ENCODE data around the gene SYCN. TPM values are rescaled to one million over a fixed set of nuclear protein-coding genes. Genes with fewer than 3 reads are reported as not detected.
A peak's percentile ranks its signal among the peaks of the same experiment; 100 is the strongest.

The SYCN gene
- total RNA-seq, 2 donors from 2014 or later: not detected

GRCh38 chr19:39195755-39196154, 8.3 kb downstream of the SYCN start:
- Mint-ChIP-seq H3K36me3 (peaks cover 6% of the 10 kb centered on the region), H3K27me3 (peaks cover 34 to 38% of the 10 kb centered on the region in 2 donors)
- DNase-seq (ENCODE audit: low spot score): no peak

DNA sequence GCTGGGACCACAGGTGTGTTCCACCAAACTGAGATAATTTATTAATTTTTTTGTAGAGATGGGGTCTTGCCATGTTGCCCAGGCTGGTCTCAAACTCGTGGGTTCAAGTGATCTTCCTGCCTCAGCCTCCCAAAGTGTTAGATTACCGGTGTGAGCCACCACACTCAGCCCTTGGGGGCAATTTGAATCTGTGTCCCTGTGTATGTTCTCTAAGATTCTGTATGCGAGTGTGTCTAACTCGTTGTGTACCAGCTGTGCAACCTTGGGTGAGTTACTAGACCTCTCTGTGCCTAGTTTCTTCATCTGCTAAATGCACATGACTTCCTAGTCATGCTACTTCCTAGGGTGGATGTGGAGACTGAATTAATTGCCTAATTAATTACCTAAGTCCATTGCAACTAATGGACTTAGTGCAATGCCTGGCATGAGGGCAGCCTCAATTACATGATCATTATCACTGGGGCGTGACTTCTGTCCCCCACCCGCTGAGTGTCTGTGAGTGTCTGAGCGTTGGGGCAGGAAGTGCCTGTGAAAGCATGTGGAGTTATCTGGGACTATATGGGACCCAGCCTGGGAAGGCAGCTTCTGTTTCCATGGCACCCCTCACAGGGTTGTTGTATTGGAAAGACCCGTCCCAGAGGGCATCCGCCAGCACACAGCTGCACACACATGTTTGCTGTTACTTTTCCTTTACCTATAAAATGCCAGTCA, 9.1 kb downstream of the SYCN start:
- peaks cover 30 to 34% of the 10 kb centered on the region in 2 donors for H3K27me3 Mint-ChIP-seq
- H3K36me3 Mint-ChIP-seq: peaks cover 6% of the 10 kb centered on the region
- no peak overlapping the region for H3K4me3 Mint-ChIP-seq
- H3K27ac Mint-ChIP-seq: no peak overlapping the region
- peaks cover 7 to 10% of the 10 kb centered on the region in 2 donors for H3K4me1 Mint-ChIP-seq (ENCODE audit: low read depth in 2 of 2)
- DNase-seq (ENCODE audit: low spot score) (no peak), ATAC-seq (no peak)
- no peaks in the 10 kb centered on the region for H3K9me3 Mint-ChIP-seq

More at GRCh38 chr19:39195755-39196154, 8.3 kb downstream of the SYCN start:
- Mint-ChIP-seq H3K27ac (no peak overlapping the region), H3K4me3 (peak overlapping the region; percentile 36), H3K4me1 (ENCODE audit: low read depth in 2 of 2) (peaks cover 7 to 10% of the 10 kb centered on the region in 2 donors), H3K9me3 (no peaks in the 10 kb centered on the region)
- no peak for ATAC-seq

DNA sequence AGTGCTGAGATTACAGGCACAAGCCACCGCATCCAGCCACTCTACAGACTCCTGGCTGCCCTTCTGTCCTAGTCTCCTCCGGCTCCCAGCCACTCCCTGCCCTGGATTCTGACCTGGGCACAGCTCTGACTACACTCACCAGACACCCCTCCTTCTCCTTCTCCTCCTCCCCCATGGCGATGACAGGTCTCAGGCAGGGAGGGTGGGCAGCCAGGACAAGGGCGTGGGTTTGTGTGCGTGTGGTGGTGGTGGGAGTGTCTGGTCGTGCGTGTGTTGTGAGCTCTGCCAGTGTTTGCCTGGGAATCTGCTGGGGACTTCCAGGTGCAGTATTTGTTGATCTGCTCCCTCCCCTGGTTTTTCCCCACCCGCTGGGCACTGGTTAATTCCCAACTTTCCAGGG, 10.3 kb downstream of the SYCN start:
- Mint-ChIP-seq H3K9me3 (no peaks in the 10 kb centered on the region), H3K27ac (no peak overlapping the region), H3K27me3 (peaks cover 27 to 28% of the 10 kb centered on the region in 2 donors), H3K36me3 (peaks cover 6% of the 10 kb centered on the region), H3K4me3 (no peak overlapping the region), H3K4me1 (ENCODE audit: low read depth in 2 of 2) (peaks cover 7 to 13% of the 10 kb centered on the region in 2 donors)
- no peak for DNase-seq (ENCODE audit: low spot score)
- peak in 1 of 2 donors; percentile 16 for ATAC-seq

DNA sequence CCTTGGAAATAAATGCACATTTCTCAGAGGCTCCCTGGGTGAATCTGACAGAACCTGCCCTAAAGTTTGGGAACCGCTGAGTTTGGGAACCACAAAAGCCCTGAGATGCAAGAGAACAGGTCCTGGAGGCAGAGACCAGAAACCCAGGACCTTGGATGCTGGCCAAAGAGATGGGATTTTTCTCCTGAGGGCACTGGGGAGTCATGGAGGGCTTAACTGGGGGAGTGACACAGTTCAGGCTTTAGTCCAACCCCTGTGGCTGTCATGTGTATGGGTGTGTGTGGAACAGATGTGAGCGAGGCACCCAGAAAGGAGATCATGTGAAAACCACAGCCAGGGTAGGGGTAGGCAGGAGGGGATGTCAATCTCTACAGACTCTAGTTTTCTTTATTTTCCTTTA, 11.2 kb downstream of the SYCN start:
- no peak overlapping the region for H3K4me3 Mint-ChIP-seq
- DNase-seq (ENCODE audit: low spot score): no peak
- no peak for ATAC-seq
- peaks cover 6% of the 10 kb centered on the region for H3K36me3 Mint-ChIP-seq
- peaks cover 20 to 26% of the 10 kb centered on the region in 2 donors for H3K27me3 Mint-ChIP-seq
- no peak overlapping the region for H3K27ac Mint-ChIP-seq
- peaks cover 7 to 14% of the 10 kb centered on the region in 2 donors for H3K4me1 Mint-ChIP-seq (ENCODE audit: low read depth in 2 of 2)
- H3K9me3 Mint-ChIP-seq: no peaks in the 10 kb centered on the region

- no peaks in the 10 kb centered on the region for H3K9me3 Mint-ChIP-seq
- H3K36me3 Mint-ChIP-seq: no peaks in the 10 kb centered on the region
- no peak for ATAC-seq
- H3K4me3 Mint-ChIP-seq: no peak overlapping the region
- DNase-seq (ENCODE audit: low spot score): no peak
- H3K4me1 Mint-ChIP-seq (ENCODE audit: low read depth in 2 of 2): peaks cover 6 to 10% of the 10 kb centered on the region in 2 donors
- peaks cover 10 to 21% of the 10 kb centered on the region in 2 donors for H3K27me3 Mint-ChIP-seq
- no peak overlapping the region for H3K27ac Mint-ChIP-seq
Observed at GRCh38 chr19:39190768-39191167, 13.3 kb downstream of the SYCN start.

DNA sequence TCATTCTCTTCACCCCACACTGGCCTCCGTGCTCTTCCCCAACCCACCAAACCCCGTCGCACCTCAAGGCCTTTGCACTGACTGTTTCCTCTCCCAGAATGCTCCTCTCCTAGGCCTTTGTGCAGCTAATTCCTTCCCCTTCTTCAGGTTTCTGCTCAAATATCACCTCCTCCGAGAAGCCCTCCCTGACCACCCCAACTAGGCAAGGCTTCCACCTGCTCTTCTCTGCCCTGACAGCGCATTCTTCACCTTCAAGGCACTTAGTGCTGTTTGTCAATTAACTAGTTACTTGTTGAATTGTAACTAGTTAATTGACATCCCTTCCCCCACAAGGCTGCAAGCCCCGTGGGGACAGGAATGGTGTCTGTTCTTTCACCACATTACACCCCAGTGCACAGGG, 15.1 kb downstream of the SYCN start:
- Mint-ChIP-seq H3K27me3 (peaks cover 0 to 10% of the 10 kb centered on the region in 2 donors), H3K36me3 (no peaks in the 10 kb centered on the region)

DNA sequence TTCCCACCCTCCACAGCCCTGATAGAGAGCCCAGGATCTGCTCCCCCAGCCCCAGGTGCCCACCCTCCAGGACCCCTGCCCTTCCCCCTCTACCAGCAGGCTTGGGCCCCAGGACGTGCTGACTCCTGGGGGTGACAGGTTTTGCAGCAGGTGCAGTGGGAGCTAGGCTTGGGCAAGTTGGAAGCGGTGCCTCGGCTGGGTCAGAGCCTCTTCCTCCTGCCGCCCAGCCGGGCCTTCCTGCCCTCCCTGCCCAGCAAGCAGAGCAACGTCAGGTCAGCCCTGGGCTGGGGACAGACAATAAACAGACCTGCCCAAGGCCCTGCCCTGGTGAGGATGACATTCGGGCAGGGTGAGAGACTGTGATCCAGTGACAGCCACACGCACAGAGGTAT, 16.5 kb downstream of the SYCN start:
- ATAC-seq: peak in 1 of 2 donors; percentile 28
- no peak overlapping the region for H3K27ac Mint-ChIP-seq
- peaks cover 0 to 8% of the 10 kb centered on the region in 2 donors for H3K27me3 Mint-ChIP-seq
- no peaks in the 10 kb centered on the region for H3K9me3 Mint-ChIP-seq
- DNase-seq (ENCODE audit: low spot score): no peak
- H3K36me3 Mint-ChIP-seq: no peaks in the 10 kb centered on the region
- H3K4me1 Mint-ChIP-seq (ENCODE audit: low read depth in 2 of 2): peaks cover 6 to 8% of the 10 kb centered on the region in 2 donors
- no peak overlapping the region for H3K4me3 Mint-ChIP-seq

More for the DNA sequence above, 15.1 kb downstream of the SYCN start:
- ATAC-seq (no peak), DNase-seq (ENCODE audit: low spot score) (no peak)
- Mint-ChIP-seq H3K27ac (no peak overlapping the region), H3K4me3 (no peak overlapping the region), H3K9me3 (no peaks in the 10 kb centered on the region), H3K4me1 (ENCODE audit: low read depth in 2 of 2) (peaks cover 6 to 8% of the 10 kb centered on the region in 2 donors)

DNA sequence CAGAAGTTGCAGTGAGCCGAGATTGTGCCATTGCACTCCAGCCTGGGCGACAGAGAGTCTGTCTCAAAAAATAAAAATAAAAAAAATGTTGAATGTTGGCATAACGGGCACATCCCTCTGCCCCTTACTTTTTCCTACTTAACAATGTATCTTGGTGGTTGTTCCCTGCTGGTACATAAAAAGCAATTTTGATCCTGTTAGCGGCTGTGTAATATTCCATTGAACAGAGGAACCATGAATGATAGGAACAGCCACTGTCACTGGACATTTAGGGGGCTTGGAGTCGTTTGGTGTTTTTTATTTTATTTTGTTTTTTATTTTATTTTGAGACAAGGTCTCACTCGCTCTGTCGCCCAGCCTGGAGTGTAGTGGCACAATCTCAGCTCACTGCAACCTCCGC, 17.7 kb downstream of the SYCN start:
- Mint-ChIP-seq H3K27me3 (peaks cover 0 to 8% of the 10 kb centered on the region in 2 donors), H3K36me3 (no peaks in the 10 kb centered on the region), H3K9me3 (no peaks in the 10 kb centered on the region), H3K4me1 (ENCODE audit: low read depth in 2 of 2) (peaks cover 6 to 8% of the 10 kb centered on the region in 2 donors), H3K4me3 (no peak overlapping the region), H3K27ac (no peak overlapping the region)
- no peak for ATAC-seq
- no peak for DNase-seq (ENCODE audit: low spot score)

DNA sequence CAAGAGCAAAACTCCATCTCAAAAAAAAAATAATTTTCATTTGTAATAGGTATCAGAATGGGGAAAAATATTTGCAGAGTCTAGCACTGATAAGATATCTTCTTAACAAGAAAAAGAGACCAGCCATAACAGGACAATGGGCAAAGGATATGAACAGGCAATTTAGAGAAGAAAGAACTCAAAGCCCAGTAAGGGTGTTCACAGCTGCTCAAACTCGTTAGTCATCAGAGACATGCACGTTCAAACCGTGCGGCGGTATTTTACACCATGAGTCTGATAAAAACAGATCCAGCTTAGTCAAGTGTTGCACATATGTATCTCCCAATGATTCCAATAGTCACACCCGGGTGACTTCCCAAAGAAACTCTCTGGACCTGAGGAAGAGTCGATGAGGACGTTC, 21.0 kb downstream of the SYCN start:
- H3K36me3 Mint-ChIP-seq: no peaks in the 10 kb centered on the region
- ATAC-seq (no peak), DNase-seq (ENCODE audit: low spot score) (no peak)
- peaks cover 3 to 6% of the 10 kb centered on the region in 2 donors for H3K4me1 Mint-ChIP-seq (ENCODE audit: low read depth in 2 of 2)
- H3K9me3 Mint-ChIP-seq: no peaks in the 10 kb centered on the region
- H3K27me3 Mint-ChIP-seq: peaks cover 0 to 3% of the 10 kb centered on the region in 2 donors
- H3K4me3 Mint-ChIP-seq: no peak overlapping the region
- no peak overlapping the region for H3K27ac Mint-ChIP-seq

DNA sequence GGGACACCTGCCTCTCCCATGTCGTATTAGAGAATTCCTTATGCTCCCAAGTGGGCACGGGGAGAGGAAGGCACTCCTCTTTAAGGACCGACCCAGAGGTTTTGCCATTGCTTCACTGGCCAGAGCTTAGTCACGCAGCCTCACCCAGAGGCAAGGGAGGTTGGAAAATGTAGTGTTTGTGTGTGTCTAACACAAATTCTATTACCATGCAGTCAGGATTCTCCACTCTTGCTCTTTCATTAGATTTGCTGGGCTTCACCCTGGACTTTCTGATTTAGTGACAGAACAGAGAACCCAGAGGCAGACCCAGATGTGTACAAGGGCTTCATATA, 21.9 kb downstream of the SYCN start:
- ATAC-seq: no peak
- Mint-ChIP-seq H3K27ac (no peak overlapping the region), H3K4me3 (no peak overlapping the region), H3K4me1 (ENCODE audit: low read depth in 2 of 2) (peaks cover 1 to 2% of the 10 kb centered on the region in 2 donors), H3K36me3 (no peaks in the 10 kb centered on the region), H3K9me3 (no peaks in the 10 kb centered on the region), H3K27me3 (peaks cover 0 to 1% of the 10 kb centered on the region in 2 donors)
- DNase-seq (ENCODE audit: low spot score): no peak

- Mint-ChIP-seq H3K9me3 (no peaks in the 10 kb centered on the region), H3K27me3 (no peaks in the 10 kb centered on the region), H3K4me1 (ENCODE audit: low read depth in 2 of 2) (no peaks in the 10 kb centered on the region), H3K27ac (no peak overlapping the region), H3K4me3 (no peak overlapping the region), H3K36me3 (no peaks in the 10 kb centered on the region)
- ATAC-seq: no peak
- no peak for DNase-seq (ENCODE audit: low spot score)
Observed at GRCh38 chr19:39181500-39182173, 22.4 kb downstream of the SYCN start.

GRCh38 chr19:39180749-39181148, 23.3 kb downstream of the SYCN start:
- no peak for DNase-seq (ENCODE audit: low spot score)
- H3K4me1 Mint-ChIP-seq (ENCODE audit: low read depth in 2 of 2): no peaks in the 10 kb centered on the region
- H3K4me3 Mint-ChIP-seq: no peak overlapping the region
- no peaks in the 10 kb centered on the region for H3K36me3 Mint-ChIP-seq
- no peak for ATAC-seq
- no peak overlapping the region for H3K27ac Mint-ChIP-seq
- H3K27me3 Mint-ChIP-seq: no peaks in the 10 kb centered on the region
- no peaks in the 10 kb centered on the region for H3K9me3 Mint-ChIP-seq

GRCh38 chr19:39179754-39180153, 24.3 kb downstream of the SYCN start:
- no peak overlapping the region for H3K4me3 Mint-ChIP-seq
- H3K36me3 Mint-ChIP-seq: no peaks in the 10 kb centered on the region
- H3K27me3 Mint-ChIP-seq: no peaks in the 10 kb centered on the region
- DNase-seq (ENCODE audit: low spot score): no peak
- H3K9me3 Mint-ChIP-seq: no peaks in the 10 kb centered on the region
- no peaks in the 10 kb centered on the region for H3K4me1 Mint-ChIP-seq (ENCODE audit: low read depth in 2 of 2)
- no peak overlapping the region for H3K27ac Mint-ChIP-seq
- no peak for ATAC-seq

DNA sequence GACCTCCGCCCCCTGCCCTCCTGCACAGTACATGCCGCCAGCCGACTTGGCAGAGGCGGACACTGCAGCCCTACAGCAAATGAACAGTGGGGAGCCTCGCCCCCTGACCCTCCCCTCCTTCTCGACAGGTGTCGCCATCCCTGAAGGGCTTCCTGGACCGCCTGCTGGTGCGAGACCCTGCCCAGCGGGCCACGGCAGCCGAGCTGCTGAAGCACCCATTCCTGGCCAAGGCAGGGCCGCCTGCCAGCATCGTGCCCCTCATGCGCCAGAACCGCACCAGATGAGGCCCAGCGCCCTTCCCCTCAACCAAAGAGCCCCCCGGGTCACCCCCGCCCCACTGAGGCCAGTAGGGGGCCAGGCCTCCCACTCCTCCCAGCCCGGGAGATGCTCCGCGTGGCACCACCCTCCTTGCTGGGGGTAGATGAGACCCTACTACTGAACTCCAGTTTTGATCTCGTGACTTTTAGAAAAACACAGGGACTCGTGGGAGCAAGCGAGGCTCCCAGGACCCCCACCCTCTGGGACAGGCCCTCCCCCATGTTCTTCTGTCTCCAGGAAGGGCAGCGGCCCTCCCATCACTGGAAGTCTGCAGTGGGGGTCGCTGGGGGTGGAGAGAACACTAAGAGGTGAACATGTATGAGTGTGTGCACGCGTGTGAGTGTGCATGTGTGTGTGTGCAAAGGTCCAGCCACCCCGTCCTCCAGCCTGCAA, 25.6 kb downstream of the SYCN start:
- H3K4me3 Mint-ChIP-seq: no peak overlapping the region
- H3K27ac Mint-ChIP-seq: no peak overlapping the region
- H3K36me3 Mint-ChIP-seq: no peaks in the 10 kb centered on the region
- H3K9me3 Mint-ChIP-seq: no peaks in the 10 kb centered on the region
- DNase-seq (ENCODE audit: low spot score) (no peak), ATAC-seq (no peak)
- H3K27me3 Mint-ChIP-seq: no peaks in the 10 kb centered on the region
- no peaks in the 10 kb centered on the region for H3K4me1 Mint-ChIP-seq (ENCODE audit: low read depth in 2 of 2)

All from natural killer cell treated with Interleukin-12 subunit alpha and Interleukin-12 subunit beta and Interleukin-15 and Interleukin-18, amount 100 ng/mL, for 72 hours (primary cell).